SK-N-MC (cell line): ENCODE measurements around the gene LMF1.

Source experiments
- EZH2 ChIP-seq: fragments of 200-600 bp; sonication (generic); IDR thresholded peaks from one replicate; pipeline ENCODE4 v1.6.1; 2017; ENCODE audit warnings: antibody characterized with exemption
- FOXP2 ChIP-seq: optimal IDR thresholded peaks from 2 replicates; pipeline ENCODE3; 2011; ENCODE audit warnings: mild to moderate bottlenecking, moderate library complexity; ENCODE audit not compliant: insufficient read depth; ENCODE audit errors: extremely low read length, control extremely low read depth
- POLR2AphosphoS5 ChIP-seq: IDR thresholded peaks from 2 replicates; pipeline ENCODE4 v1.6.1; 2012; ENCODE audit warnings: mild to moderate bottlenecking, low read depth, low read length, borderline replicate concordance

DNA sequence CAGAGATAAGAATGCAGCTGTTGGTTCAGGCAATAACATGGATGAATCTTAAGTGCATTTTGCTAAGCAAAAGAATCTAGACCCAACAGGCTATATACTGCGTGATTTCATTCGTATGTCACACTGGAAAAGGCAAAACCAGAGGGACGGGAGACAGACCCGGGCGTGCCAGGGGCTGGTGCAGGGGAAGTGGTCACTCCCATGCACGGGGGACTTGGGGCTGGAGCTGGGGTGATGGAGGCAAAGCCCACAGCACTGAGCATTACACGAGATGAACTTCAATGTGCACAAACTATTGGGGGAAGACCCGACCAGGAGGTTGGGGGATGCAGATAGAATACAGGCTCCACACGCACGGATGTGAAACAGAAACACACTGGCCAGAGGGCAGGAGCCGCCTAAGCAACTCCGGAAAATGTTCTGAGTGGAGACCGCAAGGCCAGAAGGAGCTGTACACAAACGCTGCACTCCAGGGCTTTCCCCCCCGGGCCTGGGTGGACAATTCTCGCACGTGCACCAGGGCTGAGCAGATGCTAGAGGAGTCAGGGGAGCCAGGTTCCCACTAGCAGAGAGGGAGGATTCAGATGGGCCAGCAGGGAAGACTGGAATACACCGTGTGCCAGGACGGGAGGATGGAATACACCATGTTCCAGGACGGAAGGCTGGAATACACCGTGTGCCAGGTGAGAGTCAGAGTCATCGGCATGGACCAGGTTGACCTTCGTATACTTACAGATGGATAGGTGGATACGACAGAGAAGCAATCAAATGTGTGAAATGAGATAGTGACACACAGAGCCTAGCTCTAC, 11.3 kb downstream of the LMF1 start:
- TF ChIP-seq POLR2AphosphoS5, result no peak
- TF ChIP-seq FOXP2, result no peak
- no peak for TF ChIP-seq EZH2
